ENCODE data around the gene PARP1. TPM values are rescaled to one million over a fixed set of nuclear protein-coding genes. Genes with fewer than 3 reads are reported as not detected.
A peak's percentile ranks its signal among the peaks of the same experiment; 100 is the strongest.

The PARP1 gene
- total and polyA plus RNA-seq, 9 donors: 24.7 to 74.6 (median 63.1) TPM

- no peaks in the 10 kb centered on the region for H3K4me1 ChIP-seq (ENCODE audit: insufficient read depth)
- H3K4me3 ChIP-seq: no peak overlapping the region
- TF ChIP-seq CTCF (IDR thresholded peaks at IDR 0.05) (no peak), EP300 (IDR thresholded peaks at IDR 0.05) (no peak), POLR2A (IDR thresholded peaks at IDR 0.05) (no peak)
- H3K27me3 ChIP-seq: no peaks in the 10 kb centered on the region
- WGBS, 3 donors: 68 to 82% (median 76%) methylated on average over 11 of the region's 11 CpGs
- no peaks in the 10 kb centered on the region for H3K36me3 ChIP-seq
- H3K9me3 ChIP-seq: no peaks in the 10 kb centered on the region
- intact Hi-C loops (cut with DNase I): no loop called here
- H3K27ac ChIP-seq: no peak overlapping the region
- no peak for DNase-seq
Measured at GRCh38 chr1:226414098-226414698, 6.3 kb upstream of the PARP1 start.

GRCh38 chr1:226411619-226412018 lies 3.7 kb upstream of the PARP1 start:
- Histone ChIP-seq H3K9me3 (no peaks in the 10 kb centered on the region), H3K4me1 (ENCODE audit: insufficient read depth) (peaks cover 2% of the 10 kb centered on the region), H3K27me3 (no peaks in the 10 kb centered on the region), H3K4me3 (no peak overlapping the region), H3K36me3 (no peaks in the 10 kb centered on the region), H3K27ac (peak overlapping the region in 1 of 2 donors; percentile 7)
- 43 to 48% (median 45%) methylated on average over 5 of the region's 5 CpGs for WGBS, 3 donors
- no peak for TF ChIP-seq EP300 (IDR thresholded peaks at IDR 0.05)
- no peak for TF ChIP-seq CTCF (IDR thresholded peaks at IDR 0.05)
- no peak for TF ChIP-seq POLR2A (IDR thresholded peaks at IDR 0.05)
- intact Hi-C loops (cut with DNase I): no loop called here
- peak in 3 of 5 donors; percentile 32 to 41 (median 33) for DNase-seq

GRCh38 chr1:226410958-226411357 lies 3.1 kb upstream of the PARP1 start:
- H3K36me3 ChIP-seq: no peaks in the 10 kb centered on the region
- peak overlapping the region in 1 of 2 donors; percentile 7 for H3K27ac ChIP-seq
- intact Hi-C loops (cut with DNase I): no loop called here
- no peak for DNase-seq
- TF ChIP-seq CTCF (IDR thresholded peaks at IDR 0.05): no peak
- no peak for TF ChIP-seq EP300 (IDR thresholded peaks at IDR 0.05)
- no peak for TF ChIP-seq POLR2A (IDR thresholded peaks at IDR 0.05)
- WGBS, 3 donors: 96 to 97% (median 96%) methylated on average over 2 of the region's 2 CpGs
- no peaks in the 10 kb centered on the region for H3K9me3 ChIP-seq
- no peaks in the 10 kb centered on the region for H3K27me3 ChIP-seq
- no peak overlapping the region for H3K4me3 ChIP-seq
- peaks cover 8% of the 10 kb centered on the region for H3K4me1 ChIP-seq (ENCODE audit: insufficient read depth)

- Histone ChIP-seq H3K4me3 (no peak overlapping the region), H3K27me3 (no peaks in the 10 kb centered on the region), H3K9me3 (no peaks in the 10 kb centered on the region), H3K36me3 (no peaks in the 10 kb centered on the region), H3K27ac (no peak overlapping the region), H3K4me1 (ENCODE audit: insufficient read depth) (peaks cover 12% of the 10 kb centered on the region)
- 86 to 92% (median 90%) methylated on average over 4 of the region's 4 CpGs for WGBS, 3 donors
- no peak for DNase-seq
- intact Hi-C loops (cut with DNase I): no loop called here
- TF ChIP-seq POLR2A (IDR thresholded peaks at IDR 0.05): no peak
- TF ChIP-seq EP300 (IDR thresholded peaks at IDR 0.05): no peak
- TF ChIP-seq CTCF (IDR thresholded peaks at IDR 0.05): no peak
Measured at GRCh38 chr1:226409392-226409791, 1.5 kb upstream of the PARP1 start.
